ENCODE results near the gene OLFML2A. TPM values are rescaled to one million over a fixed set of nuclear protein-coding genes. Genes with fewer than 3 reads are reported as not detected.

Gene OLFML2A
- total RNA-seq, 1 donor from 2014 or later: 22.3 TPM

GRCh38 chr9:124773473-124774128 is 3.3 kb upstream of the OLFML2A start:
- intact Hi-C loops (cut with DNase I): loop anchor here (5.0 kb wide), 1 partner anchor 79 kb away; the partner anchor contains the start of gene WDR38
- no peaks in the 10 kb centered on the region for H3K9me3 ChIP-seq
- no peak overlapping the region for H3K4me3 ChIP-seq
- no peak for ATAC-seq
- H3K27ac ChIP-seq: no peak overlapping the region
- no peaks in the 10 kb centered on the region for H3K36me3 ChIP-seq
- peaks cover 28% of the 10 kb centered on the region for H3K4me1 ChIP-seq
- no peak for TF ChIP-seq CTCF (IDR thresholded peaks at IDR 0.05)
- no peak for DNase-seq
- H3K27me3 ChIP-seq (ENCODE audit: low read depth): peaks cover 35% of the 10 kb centered on the region

GRCh38 chr9:124774129-124774978 is 2.6 kb upstream of the OLFML2A start:
- ATAC-seq (peak; percentile 20 to 49), DNase-seq (peak; percentile 85)
- TF ChIP-seq CTCF (IDR thresholded peaks at IDR 0.05): peak; percentile 82
- intact Hi-C loops (cut with DNase I): loop anchor here (5.0 kb wide), 1 partner anchor 78 kb away; the partner anchor contains the start of gene WDR38
- H3K4me1 ChIP-seq: peaks cover 35% of the 10 kb centered on the region
- peaks cover 34% of the 10 kb centered on the region for H3K27me3 ChIP-seq (ENCODE audit: low read depth)
- H3K27ac ChIP-seq: no peak overlapping the region
- H3K9me3 ChIP-seq: no peaks in the 10 kb centered on the region
- no peaks in the 10 kb centered on the region for H3K36me3 ChIP-seq
- no peak overlapping the region for H3K4me3 ChIP-seq

GRCh38 chr9:124776618-124776953 is 347 bp upstream of the OLFML2A start:
- H3K4me1 ChIP-seq: peaks cover 38% of the 10 kb centered on the region
- H3K4me3 ChIP-seq: peak overlapping the region; percentile 60
- no peaks in the 10 kb centered on the region for H3K9me3 ChIP-seq
- H3K27ac ChIP-seq: no peak overlapping the region
- ATAC-seq: no peak
- intact Hi-C loops (cut with DNase I): no loop called here
- H3K36me3 ChIP-seq: no peaks in the 10 kb centered on the region
- H3K27me3 ChIP-seq (ENCODE audit: low read depth): peaks cover 24% of the 10 kb centered on the region
- no peak for TF ChIP-seq CTCF (IDR thresholded peaks at IDR 0.05)
- no peak for DNase-seq

- no peaks in the 10 kb centered on the region for H3K36me3 ChIP-seq
- DNase-seq: no peak
- intact Hi-C loops (cut with DNase I): no loop called here
- H3K9me3 ChIP-seq: no peaks in the 10 kb centered on the region
- peaks cover 47% of the 10 kb centered on the region for H3K4me1 ChIP-seq
- peak overlapping the region; percentile 24 for H3K27ac ChIP-seq
- peaks cover 24% of the 10 kb centered on the region for H3K27me3 ChIP-seq (ENCODE audit: low read depth)
- ATAC-seq: no peak
- no peak overlapping the region for H3K4me3 ChIP-seq
- no peak for TF ChIP-seq CTCF (IDR thresholded peaks at IDR 0.05)
These were observed 1.8 kb downstream of the OLFML2A start for GRCh38 chr9:124778575-124779367.

- H3K27ac ChIP-seq: peak overlapping the region; percentile 24
- intact Hi-C loops (cut with DNase I): no loop called here
- ATAC-seq (peak; percentile 8 to 20), DNase-seq (no peak)
- H3K36me3 ChIP-seq: no peaks in the 10 kb centered on the region
- peaks cover 24% of the 10 kb centered on the region for H3K27me3 ChIP-seq (ENCODE audit: low read depth)
- H3K4me1 ChIP-seq: peaks cover 52% of the 10 kb centered on the region
- H3K4me3 ChIP-seq: no peak overlapping the region
- TF ChIP-seq CTCF (IDR thresholded peaks at IDR 0.05): no peak
- no peaks in the 10 kb centered on the region for H3K9me3 ChIP-seq
These were observed 2.6 kb downstream of the OLFML2A start for GRCh38 chr9:124779368-124780059.
